Panc1 (cell line): ENCODE data around the gene DBH. TPM values are rescaled to one million over a fixed set of nuclear protein-coding genes. Genes with fewer than 3 reads are reported as not detected.

Source experiments
- ATAC-seq: fragments of 200-7000 bp; cut with Tn5 transposase; 2 replicates; pipeline ENCODE4 v1.9.1; 2020; ENCODE audit warnings: mild to moderate bottlenecking, moderate library complexity
- BruUV-seq: library from RNA; stranded (reverse); fragments of 400-500 nt; replicated peaks from 2 replicates; lab custom pipeline; 2021; lab: Mats Ljungman, UMichigan
- CTCF ChIA-PET: fragments of 300-600 bp; sonication (Branson Sonifier 250); formaldehyde crosslinking; loops from one replicate; lab custom pipeline; 2022; ENCODE audit warnings: antibody characterized with exemption; lab: Charles Lee
- POLR2A ChIA-PET: fragments of 300-600 bp; sonication (Branson Sonifier 250); formaldehyde crosslinking; loops from one replicate; lab custom pipeline; 2022; ENCODE audit warnings: antibody characterized with exemption; lab: Charles Lee
- DNase-seq: peaks from one replicate; pipeline ENCODE4 v3.0.0-alpha.2; 2010; ENCODE audit warnings: low read depth, low spot score
- H3K27ac ChIP-seq: 2 replicates; pipeline ENCODE4 v1.5.1; 2011; ENCODE audit warnings: mild to moderate bottlenecking, low read length, inconsistent platforms
- H3K27me3 ChIP-seq: fragments of 200-500 bp; sonication (Bioruptor generic); 2 replicates; pipeline ENCODE4 v1.6.0; 2014; ENCODE audit warnings: low read length, inconsistent platforms; ENCODE audit not compliant: control insufficient read depth, insufficient read depth
- H3K36me3 ChIP-seq: fragments of 200-500 bp; sonication (Bioruptor generic); 2 replicates; pipeline ENCODE4 v1.5.1; 2014; ENCODE audit warnings: inconsistent platforms, mild to moderate bottlenecking, low read length, moderate library complexity; ENCODE audit not compliant: control insufficient read depth, insufficient read depth
- H3K4me1 ChIP-seq: 2 replicates; pipeline ENCODE4 v1.5.1; 2011; ENCODE audit warnings: inconsistent platforms, mild to moderate bottlenecking, low read length, moderate library complexity; ENCODE audit not compliant: control insufficient read depth, insufficient read depth
- H3K4me3 ChIP-seq, 2 experiments: 2 replicates each; pipeline ENCODE4 v1.5.1; 2011 to 2012; ENCODE audit warnings: low read depth in 2 of 2, low read length in 2 of 2, mild to moderate bottlenecking in 2 of 2, inconsistent platforms in 1 of 2, moderate library complexity in 1 of 2
- H3K9me3 ChIP-seq: fragments of 200-500 bp; sonication (Bioruptor generic); 2 replicates; pipeline ENCODE4 v1.5.1; 2014; ENCODE audit warnings: low read depth, mild to moderate bottlenecking, inconsistent platforms, low read length, moderate library complexity; ENCODE audit not compliant: control insufficient read depth, insufficient read depth
- POLR2AphosphoS5 ChIP-seq: IDR thresholded peaks from 2 replicates; pipeline ENCODE4 v1.6.1; 2012; ENCODE audit warnings: mild to moderate bottlenecking, low read depth, low read length, moderate library complexity
- SIN3A ChIP-seq: IDR thresholded peaks from 2 replicates; pipeline ENCODE4 v1.6.1; 2012; ENCODE audit warnings: low read depth, mild to moderate bottlenecking, low read length, moderate library complexity, borderline replicate concordance; ENCODE audit not compliant: insufficient read depth
- TCF7L2 ChIP-seq: IDR thresholded peaks from 2 replicates; pipeline ENCODE4 v1.6.1; 2011; ENCODE audit warnings: mild to moderate bottlenecking, low read depth, low read length, inconsistent platforms
- in situ Hi-C: cut with HindIII; loops from 2 replicates; pipeline ENCODE4 v1.10.0; 2016; ENCODE audit warnings: low sequenced_read_pairs, low pct_unique_long_range_greater_than_20kb
- intact Hi-C: fragments of 100-400 bp; cut with micrococcal nuclease; formaldehyde crosslinking; loops from one replicate; pipeline ENCODE4 v1.10.0; 2022; ENCODE audit not compliant: unreplicated experiment
- total RNA-seq: library from RNA; stranded (reverse); gene quantifications from one replicate; pipeline ENCODE4 v1.2.1, GENCODE V29; 2021; ENCODE audit not compliant: unreplicated experiment
- TF ChIP-seq, protein P1 (sequence below), 2 experiments: IDR thresholded peaks; 2 replicates each; pipeline ENCODE4 v1.6.1; 2011 to 2012; ENCODE audit warnings: low read depth in 2 of 2, control low read depth in 1 of 2, low read length in 1 of 2, mild to moderate bottlenecking in 1 of 2, moderate library complexity in 1 of 2; ENCODE audit not compliant: insufficient read depth in 1 of 2
- TF ChIP-seq, protein P2 (sequence below): fragments of 450-650 bp; IDR thresholded peaks from 2 replicates; pipeline ENCODE4 v1.5.1; 2017; ENCODE audit warnings: mild to moderate bottlenecking

The DBH gene
- total RNA-seq, 1 experiment from 2014 or later: not detected

DNA sequence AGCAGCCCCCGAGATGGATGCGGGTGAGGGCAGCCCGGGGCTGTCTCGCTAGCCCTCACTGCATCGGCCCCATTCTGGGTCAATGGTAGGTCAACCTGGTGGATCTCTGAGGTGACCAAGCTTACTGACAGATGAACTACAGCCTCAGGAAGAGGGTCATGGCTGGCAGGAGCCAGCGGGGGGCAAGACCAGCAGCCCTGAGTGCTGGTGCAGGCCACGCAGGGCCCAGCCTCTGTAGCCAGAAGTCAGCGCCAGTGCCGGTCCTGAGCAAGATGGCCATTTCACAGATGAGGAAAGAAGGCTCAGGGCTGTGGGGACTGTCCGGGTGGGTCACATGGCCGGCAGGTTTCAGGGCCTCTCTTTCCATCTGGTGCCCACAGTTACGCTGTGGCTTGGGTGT lies 5.1 kb upstream of the DBH start:
- Histone ChIP-seq H3K27ac (no peak overlapping the region), H3K4me3 (no peak overlapping the region), H3K9me3 (no peaks in the 10 kb centered on the region), H3K4me1 (no peaks in the 10 kb centered on the region), H3K36me3 (no peaks in the 10 kb centered on the region), H3K27me3 (no peaks in the 10 kb centered on the region)
- CTCF ChIA-PET: no interaction called here
- in situ Hi-C loops (no loop called here), intact Hi-C loops (no loop called here)
- DNase-seq (no peak), ATAC-seq (no peak)
- no TSS peak for BruUV-seq
- TF ChIP-seq POLR2AphosphoS5 (no peak), SIN3A (no peak), TCF7L2 (no peak)
- TF ChIP-seq, protein P1, sequence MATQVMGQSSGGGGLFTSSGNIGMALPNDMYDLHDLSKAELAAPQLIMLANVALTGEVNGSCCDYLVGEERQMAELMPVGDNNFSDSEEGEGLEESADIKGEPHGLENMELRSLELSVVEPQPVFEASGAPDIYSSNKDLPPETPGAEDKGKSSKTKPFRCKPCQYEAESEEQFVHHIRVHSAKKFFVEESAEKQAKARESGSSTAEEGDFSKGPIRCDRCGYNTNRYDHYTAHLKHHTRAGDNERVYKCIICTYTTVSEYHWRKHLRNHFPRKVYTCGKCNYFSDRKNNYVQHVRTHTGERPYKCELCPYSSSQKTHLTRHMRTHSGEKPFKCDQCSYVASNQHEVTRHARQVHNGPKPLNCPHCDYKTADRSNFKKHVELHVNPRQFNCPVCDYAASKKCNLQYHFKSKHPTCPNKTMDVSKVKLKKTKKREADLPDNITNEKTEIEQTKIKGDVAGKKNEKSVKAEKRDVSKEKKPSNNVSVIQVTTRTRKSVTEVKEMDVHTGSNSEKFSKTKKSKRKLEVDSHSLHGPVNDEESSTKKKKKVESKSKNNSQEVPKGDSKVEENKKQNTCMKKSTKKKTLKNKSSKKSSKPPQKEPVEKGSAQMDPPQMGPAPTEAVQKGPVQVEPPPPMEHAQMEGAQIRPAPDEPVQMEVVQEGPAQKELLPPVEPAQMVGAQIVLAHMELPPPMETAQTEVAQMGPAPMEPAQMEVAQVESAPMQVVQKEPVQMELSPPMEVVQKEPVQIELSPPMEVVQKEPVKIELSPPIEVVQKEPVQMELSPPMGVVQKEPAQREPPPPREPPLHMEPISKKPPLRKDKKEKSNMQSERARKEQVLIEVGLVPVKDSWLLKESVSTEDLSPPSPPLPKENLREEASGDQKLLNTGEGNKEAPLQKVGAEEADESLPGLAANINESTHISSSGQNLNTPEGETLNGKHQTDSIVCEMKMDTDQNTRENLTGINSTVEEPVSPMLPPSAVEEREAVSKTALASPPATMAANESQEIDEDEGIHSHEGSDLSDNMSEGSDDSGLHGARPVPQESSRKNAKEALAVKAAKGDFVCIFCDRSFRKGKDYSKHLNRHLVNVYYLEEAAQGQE (IDR thresholded peaks at IDR 0.05; ENCODE audit: insufficient read depth in 1 of 2, low read depth in 2 of 2, low read length in 1 of 2): no peak
- TF ChIP-seq, protein P2, sequence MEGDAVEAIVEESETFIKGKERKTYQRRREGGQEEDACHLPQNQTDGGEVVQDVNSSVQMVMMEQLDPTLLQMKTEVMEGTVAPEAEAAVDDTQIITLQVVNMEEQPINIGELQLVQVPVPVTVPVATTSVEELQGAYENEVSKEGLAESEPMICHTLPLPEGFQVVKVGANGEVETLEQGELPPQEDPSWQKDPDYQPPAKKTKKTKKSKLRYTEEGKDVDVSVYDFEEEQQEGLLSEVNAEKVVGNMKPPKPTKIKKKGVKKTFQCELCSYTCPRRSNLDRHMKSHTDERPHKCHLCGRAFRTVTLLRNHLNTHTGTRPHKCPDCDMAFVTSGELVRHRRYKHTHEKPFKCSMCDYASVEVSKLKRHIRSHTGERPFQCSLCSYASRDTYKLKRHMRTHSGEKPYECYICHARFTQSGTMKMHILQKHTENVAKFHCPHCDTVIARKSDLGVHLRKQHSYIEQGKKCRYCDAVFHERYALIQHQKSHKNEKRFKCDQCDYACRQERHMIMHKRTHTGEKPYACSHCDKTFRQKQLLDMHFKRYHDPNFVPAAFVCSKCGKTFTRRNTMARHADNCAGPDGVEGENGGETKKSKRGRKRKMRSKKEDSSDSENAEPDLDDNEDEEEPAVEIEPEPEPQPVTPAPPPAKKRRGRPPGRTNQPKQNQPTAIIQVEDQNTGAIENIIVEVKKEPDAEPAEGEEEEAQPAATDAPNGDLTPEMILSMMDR: no peak
- POLR2A ChIA-PET: interaction anchor here (0.6 kb wide), 1 partner anchor 420 kb away, joined by 8 read pairs; no protein-coding TSS in a partner anchor

DNA sequence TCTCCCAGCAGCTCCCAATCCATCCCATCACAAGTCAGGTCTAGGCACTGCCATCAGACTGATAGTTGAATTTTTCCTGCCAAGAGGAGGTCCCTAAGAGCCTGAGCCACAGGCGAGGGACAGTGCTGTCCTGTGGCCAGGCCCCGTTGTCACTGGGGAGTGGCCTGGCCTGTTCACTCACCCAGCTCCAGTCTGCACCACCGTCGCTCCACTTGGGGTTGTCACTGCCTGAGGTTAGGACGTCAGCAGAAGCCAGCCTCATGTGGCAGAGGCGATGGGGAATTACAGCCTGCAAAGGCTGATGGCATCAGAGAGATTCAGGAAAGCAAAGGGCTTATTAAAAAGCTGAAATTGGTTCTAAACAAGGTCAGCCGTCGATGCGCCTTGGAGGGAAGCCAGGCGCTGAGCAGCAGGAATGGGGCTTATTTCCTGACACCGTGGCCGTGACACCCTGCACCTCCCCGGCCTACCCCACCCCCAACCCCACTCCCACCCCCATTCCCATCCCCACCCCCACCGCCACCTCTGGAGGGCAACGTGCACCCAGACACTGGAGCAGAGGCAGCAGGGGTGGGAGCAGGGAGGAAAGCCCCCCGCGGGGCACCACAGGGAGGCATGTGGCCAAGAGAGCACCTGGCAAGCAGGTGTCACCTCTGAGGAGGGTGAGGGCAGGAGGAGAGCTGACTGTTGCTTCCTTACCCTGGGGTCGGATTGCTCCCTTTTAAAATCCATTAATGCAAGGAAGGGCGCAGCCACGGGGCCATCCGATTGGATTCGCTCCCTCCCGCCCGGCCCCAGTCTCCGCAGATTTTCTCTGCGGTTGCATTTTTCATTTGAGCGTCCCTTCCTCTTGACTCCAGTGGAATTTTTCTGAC lies 3.1 kb upstream of the DBH start:
- CTCF ChIA-PET: no interaction called here
- Histone ChIP-seq H3K9me3 (no peaks in the 10 kb centered on the region), H3K4me1 (no peaks in the 10 kb centered on the region), H3K36me3 (no peaks in the 10 kb centered on the region), H3K27ac (no peak overlapping the region), H3K4me3 (no peak overlapping the region), H3K27me3 (no peaks in the 10 kb centered on the region)
- in situ Hi-C loops: no loop called here
- no peak for DNase-seq
- intact Hi-C loops: no loop called here
- BruUV-seq: no TSS peak
- POLR2A ChIA-PET: no interaction called here
- TF ChIP-seq SIN3A: no peak
- no peak for TF ChIP-seq POLR2AphosphoS5
- TF ChIP-seq TCF7L2: no peak
- TF ChIP-seq, protein P1 (IDR thresholded peaks at IDR 0.05; ENCODE audit: insufficient read depth in 1 of 2, low read depth in 2 of 2, low read length in 1 of 2): no peak
- TF ChIP-seq, protein P2: no peak
- ATAC-seq: no peak
